CD14-positive monocyte (primary cell): ENCODE data around the gene XRN1. TPM values are rescaled to one million over a fixed set of nuclear protein-coding genes. Genes with fewer than 3 reads are reported as not detected.

Experiments
- DNase-seq, 3 donors: peaks; one replicate each; pipeline ENCODE4 v3.0.0-alpha.2; 2011 to 2022
- H2AFZ ChIP-seq: 2 replicates; pipeline ENCODE4 v1.6.0; 2012; ENCODE audit warnings: mild to moderate bottlenecking, low read depth, low read length, inconsistent platforms; ENCODE audit not compliant: insufficient read depth, poor library complexity, severe bottlenecking
- H3K27ac ChIP-seq, 2 donors: 1 replicate in 1 of 2; 2 replicates in 1 of 2; pipeline ENCODE4 v1.5.1; 2012 to 2013; ENCODE audit warnings: low read length in 2 of 2, control low read depth in 1 of 2, inconsistent platforms in 1 of 2, low read depth in 1 of 2, mild to moderate bottlenecking in 1 of 2
- H3K27me3 ChIP-seq, 2 donors: one replicate each; pipeline versions ENCODE4 v1.6.0 to v1.6.1; 2011 to 2013; ENCODE audit warnings: low read length in 2 of 2; ENCODE audit not compliant: control insufficient read depth in 2 of 2, insufficient read depth in 2 of 2
- H3K36me3 ChIP-seq, 2 donors: replicated peaks in 1 of 2; 1 replicate in 1 of 2; 2 replicates in 1 of 2; pipeline versions ENCODE4 v1.5.1 to v1.6.1; 2012 to 2013; ENCODE audit warnings: low read length in 2 of 2, control low read depth in 1 of 2, inconsistent platforms in 1 of 2, mild to moderate bottlenecking in 1 of 2; ENCODE audit not compliant: insufficient read depth in 2 of 2, control insufficient read depth in 1 of 2
- H3K4me1 ChIP-seq, 2 donors: 1 replicate in 1 of 2; 2 replicates in 1 of 2; pipeline versions ENCODE4 v1.5.1 to v1.6.1; 2012 to 2013; ENCODE audit warnings: low read length in 2 of 2, control low read depth in 1 of 2, inconsistent platforms in 1 of 2, mild to moderate bottlenecking in 1 of 2, moderate library complexity in 1 of 2; ENCODE audit not compliant: insufficient read depth in 2 of 2, control insufficient read depth in 1 of 2
- H3K4me2 ChIP-seq: replicated peaks from 2 replicates; pipeline ENCODE3; 2012; ENCODE audit warnings: low read length, moderate library complexity, mild to moderate bottlenecking; ENCODE audit not compliant: poor library complexity, severe bottlenecking; ENCODE audit errors: extremely low read depth
- H3K4me3 ChIP-seq, 3 experiments: fragments of 200-600 bp in 1 of 3; sonication (generic) in 1 of 3; replicated peaks in 1 of 3; 1 replicate in 2 of 3; 2 replicates in 1 of 3; pipeline ENCODE4 v1.5.1; 2011 to 2013; ENCODE audit warnings: low read length in 3 of 3, mild to moderate bottlenecking in 3 of 3, control low read depth in 2 of 3, low read depth in 2 of 3, inconsistent platforms in 1 of 3, moderate library complexity in 1 of 3
- H3K79me2 ChIP-seq: 2 replicates; pipeline ENCODE4 v1.6.0; 2012; ENCODE audit warnings: mild to moderate bottlenecking, control low read depth, inconsistent platforms, low read length, moderate library complexity; ENCODE audit not compliant: insufficient read depth
- H3K9ac ChIP-seq: 2 replicates; pipeline ENCODE4 v1.6.0; 2017; ENCODE audit warnings: low read length, mild to moderate bottlenecking; ENCODE audit not compliant: insufficient read depth, poor library complexity, severe bottlenecking
- H3K9me3 ChIP-seq, 2 donors: replicated peaks in 1 of 2; 1 replicate in 1 of 2; 2 replicates in 1 of 2; pipeline versions ENCODE4 v1.5.1 to v1.6.1; 2012 to 2013; ENCODE audit warnings: low read length in 2 of 2, control low read depth in 1 of 2; ENCODE audit not compliant: control insufficient read depth in 1 of 2, insufficient read depth in 1 of 2
- H4K20me1 ChIP-seq: 2 replicates; pipeline ENCODE4 v1.6.0; 2012; ENCODE audit warnings: mild to moderate bottlenecking, low read length, control low read depth, moderate library complexity; ENCODE audit not compliant: insufficient read depth
- H3K27ac Mint-ChIP-seq, 7 donors: one replicate each; pipeline ENCODE4 v1.8.0; 2020; ENCODE audit warnings: mild to moderate bottlenecking in 7 of 7, mixed read lengths in 7 of 7, moderate library complexity in 6 of 7, inconsistent platforms in 2 of 7
- H3K27me3 Mint-ChIP-seq, 3 donors: one replicate each; pipeline ENCODE4 v1.8.0; 2021 to 2022; ENCODE audit warnings: low read depth in 3 of 3, mild to moderate bottlenecking in 3 of 3, mixed read lengths in 3 of 3, moderate library complexity in 3 of 3, inconsistent platforms in 1 of 3
- H3K36me3 Mint-ChIP-seq, 2 donors: one replicate each; pipeline ENCODE4 v1.8.0; 2020; ENCODE audit warnings: mixed read lengths in 2 of 2, inconsistent platforms in 1 of 2, mild to moderate bottlenecking in 1 of 2
- H3K4me1 Mint-ChIP-seq: one replicate; pipeline ENCODE4 v1.8.0; 2020; ENCODE audit warnings: mild to moderate bottlenecking, mixed read lengths
- H3K4me3 Mint-ChIP-seq, 2 donors: one replicate each; pipeline ENCODE4 v1.8.0; 2020; ENCODE audit warnings: mild to moderate bottlenecking in 2 of 2, mixed read lengths in 2 of 2, moderate library complexity in 1 of 2
- H3K9me3 Mint-ChIP-seq, 7 donors: one replicate each; pipeline ENCODE4 v1.8.0; 2020 to 2022; ENCODE audit warnings: mixed read lengths in 7 of 7, mild to moderate bottlenecking in 6 of 7, moderate library complexity in 6 of 7, inconsistent platforms in 2 of 7
- CTCF ChIP-seq: fragments of 200-600 bp; IDR thresholded peaks from one replicate; pipeline ENCODE4 v1.8.0; 2022; ENCODE audit warnings: antibody characterized with exemption, mild to moderate bottlenecking
- WGBS: methylation state at CpG from one replicate; pipeline ENCODE4 v1.1.5; 2013; ENCODE audit warnings: missing lambda C conversion rate; ENCODE audit not compliant: insufficient coverage; 5-methylcytosine and 5-hydroxymethylcytosine counted together
- intact Hi-C, 2 donors: fragments of 100-400 bp; cut with micrococcal nuclease; formaldehyde crosslinking; loops; one replicate each; pipeline versions ENCODE4 v1.15.0 to v1.15.1; 2023
- polyA plus RNA-seq, 3 donors: library from polyadenylated mRNA; depleted of rRNA in 1 of 3; unstranded in 2 of 3; stranded (reverse) in 1 of 3; fragments of 300-500 nt in 2 of 3; fragments of >200 nt in 1 of 3; fragmentation: Illumina TruSeq in 2 of 3; gene quantifications; 1 replicate in 2 of 3; 2 replicates in 1 of 3; pipeline ENCODE4 v1.2.3, GENCODE V29; 2012 to 2021

XRN1 gene
- polyA plus RNA-seq, 3 donors: 8.6 to 47.9 (median 24.3) TPM

- H3K4me3 ChIP-seq: no peak overlapping the region
- intact Hi-C loops: no loop called here
- no peaks in the 10 kb centered on the region for H3K9me3 ChIP-seq
- Mint-ChIP-seq H3K9me3 (no peaks in the 10 kb centered on the region), H3K27me3 (no peaks in the 10 kb centered on the region), H3K4me1 (no peaks in the 10 kb centered on the region), H3K27ac (no peak overlapping the region), H3K36me3 (peaks cover 26 to 27% of the 10 kb centered on the region in 2 donors), H3K4me3 (no peak overlapping the region)
- WGBS: no CpG with 5 or more reads among the region's 3 CpGs
- no peak for TF ChIP-seq CTCF
- H4K20me1 ChIP-seq: no peaks in the 10 kb centered on the region
- H3K27ac ChIP-seq: no peak overlapping the region
- no peak for DNase-seq
- no peaks in the 10 kb centered on the region for H3K79me2 ChIP-seq
- no peaks in the 10 kb centered on the region for H3K4me1 ChIP-seq
- H2AFZ ChIP-seq: no peak overlapping the region
- H3K4me2 ChIP-seq: no peak overlapping the region
- H3K27me3 ChIP-seq: no peaks in the 10 kb centered on the region
- peaks cover 21 to 37% of the 10 kb centered on the region in 2 donors for H3K36me3 ChIP-seq
- no peak overlapping the region for H3K9ac ChIP-seq
Measured at GRCh38 chr3:142467768-142468167, 19.9 kb upstream of the XRN1 start.

GRCh38 chr3:142460689-142461088, 12.9 kb upstream of the XRN1 start:
- H3K4me1 Mint-ChIP-seq: no peaks in the 10 kb centered on the region

More at GRCh38 chr3:142460689-142461088, 12.9 kb upstream of the XRN1 start:
- no CpG with 5 or more reads among the region's 3 CpGs for WGBS
- Histone ChIP-seq H3K9me3 (no peaks in the 10 kb centered on the region), H2AFZ (no peak overlapping the region), H3K36me3 (peaks cover 53 to 82% of the 10 kb centered on the region in 2 donors), H3K4me2 (no peak overlapping the region), H3K79me2 (no peaks in the 10 kb centered on the region), H3K27me3 (no peaks in the 10 kb centered on the region), H3K27ac (no peak overlapping the region), H3K9ac (no peak overlapping the region), H4K20me1 (no peaks in the 10 kb centered on the region), H3K4me1 (no peaks in the 10 kb centered on the region), H3K4me3 (no peak overlapping the region)
- H3K4me3 Mint-ChIP-seq: no peak overlapping the region
- H3K9me3 Mint-ChIP-seq: no peaks in the 10 kb centered on the region
- H3K36me3 Mint-ChIP-seq: peaks cover 47 to 55% of the 10 kb centered on the region in 2 donors
- DNase-seq: no peak
- no peak overlapping the region for H3K27ac Mint-ChIP-seq
- intact Hi-C loops: no loop called here
- TF ChIP-seq CTCF: no peak
- no peaks in the 10 kb centered on the region for H3K27me3 Mint-ChIP-seq
